ENCODE measurements around the gene BEND6. TPM values are rescaled to one million over a fixed set of nuclear protein-coding genes. Genes with fewer than 3 reads are reported as not detected.

BEND6 gene
- total and polyA plus RNA-seq, 12 donors, result 0.07 to 1.8 (median 0.36) TPM

GRCh38 chr6:57063847-57064246, 108.9 kb downstream of the BEND6 start:
- WGBS, 2 donors, result 91 to 94% methylated on average over 3 of the region's 3 CpGs
- Histone ChIP-seq H3K4me1 (no peaks in the 10 kb centered on the region), H3K9me3 (no peaks in the 10 kb centered on the region), H3K4me3 (no peak overlapping the region), H3K36me3 (peaks cover 0 to 88% (median 15%) of the 10 kb centered on the region in 9 donors), H3K27me3 (no peaks in the 10 kb centered on the region), H3K27ac (no peak overlapping the region)
- TF ChIP-seq, protein P1, sequence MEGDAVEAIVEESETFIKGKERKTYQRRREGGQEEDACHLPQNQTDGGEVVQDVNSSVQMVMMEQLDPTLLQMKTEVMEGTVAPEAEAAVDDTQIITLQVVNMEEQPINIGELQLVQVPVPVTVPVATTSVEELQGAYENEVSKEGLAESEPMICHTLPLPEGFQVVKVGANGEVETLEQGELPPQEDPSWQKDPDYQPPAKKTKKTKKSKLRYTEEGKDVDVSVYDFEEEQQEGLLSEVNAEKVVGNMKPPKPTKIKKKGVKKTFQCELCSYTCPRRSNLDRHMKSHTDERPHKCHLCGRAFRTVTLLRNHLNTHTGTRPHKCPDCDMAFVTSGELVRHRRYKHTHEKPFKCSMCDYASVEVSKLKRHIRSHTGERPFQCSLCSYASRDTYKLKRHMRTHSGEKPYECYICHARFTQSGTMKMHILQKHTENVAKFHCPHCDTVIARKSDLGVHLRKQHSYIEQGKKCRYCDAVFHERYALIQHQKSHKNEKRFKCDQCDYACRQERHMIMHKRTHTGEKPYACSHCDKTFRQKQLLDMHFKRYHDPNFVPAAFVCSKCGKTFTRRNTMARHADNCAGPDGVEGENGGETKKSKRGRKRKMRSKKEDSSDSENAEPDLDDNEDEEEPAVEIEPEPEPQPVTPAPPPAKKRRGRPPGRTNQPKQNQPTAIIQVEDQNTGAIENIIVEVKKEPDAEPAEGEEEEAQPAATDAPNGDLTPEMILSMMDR (IDR thresholded peaks at IDR 0.05), result no peak
- no peak for DNase-seq
- intact Hi-C loops (cut with DNase I), result no loop called here
- no peak for ATAC-seq

GRCh38 chr6:57064809-57065208, 109.9 kb downstream of the BEND6 start:
- Histone ChIP-seq H3K36me3 (peaks cover 0 to 80% (median 10%) of the 10 kb centered on the region in 9 donors), H3K4me1 (no peaks in the 10 kb centered on the region), H3K27ac (no peak overlapping the region), H3K27me3 (no peaks in the 10 kb centered on the region), H3K9me3 (no peaks in the 10 kb centered on the region), H3K4me3 (no peak overlapping the region)
- DNase-seq (no peak), ATAC-seq (no peak)
- intact Hi-C loops (cut with DNase I), result no loop called here
- 69 to 79% methylated on average over 1 of the region's 1 CpG for WGBS, 2 donors
- TF ChIP-seq, protein P1 (IDR thresholded peaks at IDR 0.05), result no peak

DNA sequence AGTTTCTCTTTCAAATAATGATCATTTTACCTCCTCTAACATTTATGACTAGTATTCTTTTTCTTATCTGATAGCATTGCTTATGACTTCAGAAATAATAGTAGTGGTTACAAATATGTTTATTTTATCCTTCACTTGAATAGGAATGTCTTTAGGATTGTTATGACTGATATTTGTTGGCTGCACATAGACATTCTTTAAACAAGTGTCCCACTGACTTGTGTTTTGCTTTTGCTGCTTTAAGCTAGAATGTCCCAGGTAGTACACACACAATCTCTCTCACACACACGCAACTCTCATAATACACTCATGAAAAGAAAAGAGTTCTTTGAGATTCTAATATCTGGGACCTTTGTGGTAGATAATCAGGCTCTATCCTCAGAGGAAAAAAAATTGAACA, 113.2 kb downstream of the BEND6 start:
- TF ChIP-seq, protein P1 (IDR thresholded peaks at IDR 0.05), result no peak
- no peaks in the 10 kb centered on the region for H3K27me3 ChIP-seq
- no peak overlapping the region for H3K27ac ChIP-seq
- H3K9me3 ChIP-seq, result no peaks in the 10 kb centered on the region
- 97 to 98% methylated on average over 1 of the region's 1 CpG for WGBS, 2 donors
- no peaks in the 10 kb centered on the region for H3K4me1 ChIP-seq
- intact Hi-C loops (cut with DNase I), result no loop called here
- no peak for ATAC-seq
- H3K36me3 ChIP-seq, result peaks cover 0 to 47% (median 0%) of the 10 kb centered on the region in 9 donors
- no peak overlapping the region for H3K4me3 ChIP-seq
- no peak for DNase-seq

DNA sequence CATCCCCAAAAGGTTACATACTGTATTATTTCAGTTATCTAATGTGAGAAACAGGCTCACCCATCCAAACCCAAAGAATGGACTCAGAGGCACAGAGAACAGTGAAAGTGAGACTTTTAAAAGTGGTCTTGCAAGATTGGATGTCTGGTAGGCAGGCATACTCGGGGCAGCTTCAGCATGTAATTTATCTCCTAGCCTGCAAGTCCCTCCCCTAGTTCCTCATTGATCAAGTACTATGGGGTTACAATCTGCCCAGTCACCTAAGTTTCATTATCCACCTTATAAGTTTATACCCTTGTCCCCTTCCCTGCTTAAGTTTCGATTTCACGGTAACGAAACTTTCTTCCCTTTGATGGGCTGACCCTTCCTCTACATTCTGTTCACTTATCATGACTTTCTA, 114.3 kb downstream of the BEND6 start:
- Histone ChIP-seq H3K4me3 (no peak overlapping the region), H3K27me3 (no peaks in the 10 kb centered on the region), H3K27ac (no peak overlapping the region), H3K4me1 (no peaks in the 10 kb centered on the region), H3K9me3 (no peaks in the 10 kb centered on the region), H3K36me3 (peaks cover 0 to 44% (median 0%) of the 10 kb centered on the region in 9 donors)
- TF ChIP-seq, protein P1 (IDR thresholded peaks at IDR 0.05), result no peak
- ATAC-seq (no peak), DNase-seq (no peak)
- 86 to 91% methylated on average over 4 of the region's 4 CpGs for WGBS, 2 donors
- intact Hi-C loops (cut with DNase I), result no loop called here

Data from heart right ventricle (tissue), 16 donors.